GM23338 (cell line): ENCODE results near the gene TTPAL. TPM values are rescaled to one million over a fixed set of nuclear protein-coding genes. Genes with fewer than 3 reads are reported as not detected.

Experiments used
- ATAC-seq: fragments of 200-7000 bp; cut with Tn5 transposase; 3 replicates; pipeline ENCODE4 v1.9.1; 2020
- DNase-seq: peaks from one replicate; pipeline ENCODE4 v3.0.0-alpha.2; 2015; ENCODE audit warnings: low spot score
- H2AFZ ChIP-seq: fragments of 200-600 bp; sonication (generic); 2 replicates; pipeline ENCODE4 v1.8.0; 2016; ENCODE audit warnings: antibody characterized with exemption, mild to moderate bottlenecking, moderate library complexity
- H3F3A ChIP-seq: fragments of 200-600 bp; sonication (generic); replicated peaks from 2 replicates; pipeline ENCODE4 v1.8.0; 2017; ENCODE audit warnings: antibody characterized with exemption, mixed run types, low read depth
- H3K27ac ChIP-seq: fragments of 200-600 bp; sonication (generic); 2 replicates; pipeline ENCODE4 v1.6.1; 2016; ENCODE audit warnings: low read depth
- H3K27me3 ChIP-seq: fragments of 200-600 bp; sonication (generic); 2 replicates; pipeline ENCODE4 v1.8.0; 2016; ENCODE audit warnings: mild to moderate bottlenecking, mixed run types, moderate library complexity; ENCODE audit not compliant: insufficient read depth
- H3K36me3 ChIP-seq: fragments of 200-600 bp; sonication (generic); 2 replicates; pipeline ENCODE4 v1.8.0; 2016; ENCODE audit warnings: mild to moderate bottlenecking; ENCODE audit not compliant: insufficient read depth
- H3K4me1 ChIP-seq: fragments of 200-600 bp; sonication (generic); 2 replicates; pipeline ENCODE4 v1.8.0; 2016; ENCODE audit warnings: mild to moderate bottlenecking, moderate library complexity; ENCODE audit not compliant: insufficient read depth
- H3K4me2 ChIP-seq: fragments of 200-600 bp; sonication (generic); 2 replicates; pipeline ENCODE4 v1.7.1; 2017; ENCODE audit warnings: mixed run types
- H3K4me3 ChIP-seq: fragments of 200-600 bp; sonication (generic); 2 replicates; pipeline ENCODE4 v1.6.1; 2016; ENCODE audit warnings: mixed run types
- H3K79me2 ChIP-seq: fragments of 200-600 bp; sonication (generic); replicated peaks from 2 replicates; pipeline ENCODE4 v1.8.0; 2017; ENCODE audit warnings: mild to moderate bottlenecking; ENCODE audit not compliant: insufficient read depth
- H3K9me2 ChIP-seq: fragments of 200-600 bp; sonication (generic); 2 replicates; pipeline ENCODE4 v1.8.0; 2017; ENCODE audit not compliant: insufficient read depth
- H4K20me1 ChIP-seq: fragments of 200-600 bp; sonication (generic); replicated peaks from 2 replicates; pipeline ENCODE4 v1.8.0; 2017; ENCODE audit warnings: mild to moderate bottlenecking; ENCODE audit not compliant: insufficient read depth
- H3K27ac Mint-ChIP-seq: 2 replicates; pipeline ENCODE4 v1.8.0; 2020; ENCODE audit warnings: inconsistent platforms, mild to moderate bottlenecking, moderate library complexity, mixed read lengths
- H3K27me3 Mint-ChIP-seq: 3 replicates; pipeline ENCODE4 v1.8.0; 2022; ENCODE audit warnings: low read depth, mild to moderate bottlenecking, moderate library complexity, mixed read lengths, inconsistent platforms; ENCODE audit not compliant: insufficient read depth, poor library complexity
- H3K36me3 Mint-ChIP-seq: 3 replicates; pipeline ENCODE4 v1.8.0; 2021; ENCODE audit warnings: low read depth, mild to moderate bottlenecking, inconsistent platforms, moderate library complexity, mixed read lengths
- H3K4me1 Mint-ChIP-seq: 3 replicates; pipeline ENCODE4 v1.8.0; 2020; ENCODE audit warnings: mild to moderate bottlenecking, inconsistent platforms, mixed read lengths
- H3K4me3 Mint-ChIP-seq: 3 replicates; pipeline ENCODE4 v1.8.0; 2021; ENCODE audit warnings: moderate library complexity, mild to moderate bottlenecking, inconsistent platforms, mixed read lengths
- H3K9me3 Mint-ChIP-seq: 3 replicates; pipeline ENCODE4 v1.8.0; 2020; ENCODE audit warnings: moderate library complexity, mild to moderate bottlenecking, inconsistent platforms, mixed read lengths
- CREB1 ChIP-seq: fragments of 250-450 bp; sonication (Bioruptor Pico); IDR thresholded peaks from 2 replicates; pipeline ENCODE4 v1.5.0; 2020; ENCODE audit warnings: low read depth, mild to moderate bottlenecking, moderate library complexity
- ETS1 ChIP-seq: IDR thresholded peaks from 2 replicates; pipeline ENCODE4 v1.6.1; 2016; ENCODE audit warnings: antibody characterized with exemption
- EZH2 ChIP-seq: fragments of 200-600 bp; sonication (generic); IDR thresholded peaks from one replicate; pipeline ENCODE4 v1.8.0; 2017; ENCODE audit warnings: antibody characterized with exemption, mild to moderate bottlenecking, low read depth; ENCODE audit not compliant: unreplicated experiment
- EZH2phosphoT487 ChIP-seq: fragments of 200-600 bp; sonication (generic); IDR thresholded peaks from one replicate; pipeline ENCODE4 v1.8.1; 2018; ENCODE audit warnings: antibody characterized with exemption; ENCODE audit not compliant: unreplicated experiment
- JUNB ChIP-seq: IDR thresholded peaks from one replicate; pipeline ENCODE4 v1.6.1; 2016; ENCODE audit warnings: antibody characterized with exemption; ENCODE audit not compliant: unreplicated experiment
- NANOG ChIP-seq: IDR thresholded peaks from 2 replicates; pipeline ENCODE4 v1.6.1; 2016; ENCODE audit warnings: antibody characterized with exemption, borderline replicate concordance
- POLR2AphosphoS5 ChIP-seq: IDR thresholded peaks from 2 replicates; pipeline ENCODE4 v1.6.1; 2016; ENCODE audit warnings: antibody characterized with exemption, low read depth
- REST ChIP-seq: IDR thresholded peaks from one replicate; pipeline ENCODE4 v1.6.1; 2018; ENCODE audit warnings: antibody characterized with exemption; ENCODE audit not compliant: unreplicated experiment
- STAT1 ChIP-seq: IDR thresholded peaks from one replicate; pipeline ENCODE4 v1.6.1; 2016; ENCODE audit warnings: antibody characterized with exemption; ENCODE audit not compliant: unreplicated experiment
- ZNF114 ChIP-seq: fragments of 250-450 bp; sonication (Bioruptor Pico); IDR thresholded peaks from 2 replicates; pipeline ENCODE4 v1.5.0; 2020; ENCODE audit warnings: mild to moderate bottlenecking, moderate library complexity
- ZNF331 ChIP-seq: fragments of 250-450 bp; sonication (Bioruptor Pico); IDR thresholded peaks from 2 replicates; pipeline ENCODE4 v1.5.0; 2020; ENCODE audit warnings: low read depth, mild to moderate bottlenecking, moderate library complexity
- ZNF462 ChIP-seq: fragments of 250-450 bp; sonication (Bioruptor Pico); IDR thresholded peaks from 2 replicates; pipeline ENCODE4 v1.5.0; 2020; ENCODE audit warnings: mild to moderate bottlenecking, moderate library complexity
- polyA plus RNA-seq: library from polyadenylated mRNA; unstranded; fragments of >200 nt; fragmentation: Nextera tagmentation; extraction: Ambion mirVana; gene quantifications from 2 replicates; pipeline ENCODE4 v1.2.1, GENCODE V29; 2016
- total RNA-seq: library from RNA; depleted of rRNA; stranded (reverse); fragments of >200 nt; shearing (Covaris generic); gene quantifications from 2 replicates; pipeline ENCODE4 v1.2.3, GENCODE V29; 2014
- TF ChIP-seq, protein P1 (sequence below), 2 experiments: fragments of 200-600 bp in 1 of 2; sonication (generic) in 1 of 2; conservative IDR thresholded peaks; 2 replicates each; pipeline versions ENCODE4 v1.5.1 to v1.6.1; 2016 to 2017; ENCODE audit warnings: antibody characterized with exemption in 2 of 2, low read depth in 2 of 2, mild to moderate bottlenecking in 2 of 2, moderate library complexity in 1 of 2

The TTPAL gene
- total and polyA plus RNA-seq, 2 experiments from 2014 or later = 3.7 to 10.2 TPM

- no peaks in the 10 kb centered on the region for H3K79me2 ChIP-seq
- no peak for TF ChIP-seq EZH2phosphoT487
- no peak for TF ChIP-seq ZNF114 (CRISPR knock-in tag)
- TF ChIP-seq POLR2AphosphoS5 = no peak
- no peak for TF ChIP-seq REST
- TF ChIP-seq EZH2 = no peak
- TF ChIP-seq ETS1 = no peak
- TF ChIP-seq ZNF462 (CRISPR knock-in tag) = no peak
- TF ChIP-seq JUNB = no peak
- TF ChIP-seq ZNF331 (CRISPR knock-in tag) = no peak
- TF ChIP-seq CREB1 (CRISPR knock-in tag) = no peak
- no peak for TF ChIP-seq STAT1
- TF ChIP-seq, protein P1, sequence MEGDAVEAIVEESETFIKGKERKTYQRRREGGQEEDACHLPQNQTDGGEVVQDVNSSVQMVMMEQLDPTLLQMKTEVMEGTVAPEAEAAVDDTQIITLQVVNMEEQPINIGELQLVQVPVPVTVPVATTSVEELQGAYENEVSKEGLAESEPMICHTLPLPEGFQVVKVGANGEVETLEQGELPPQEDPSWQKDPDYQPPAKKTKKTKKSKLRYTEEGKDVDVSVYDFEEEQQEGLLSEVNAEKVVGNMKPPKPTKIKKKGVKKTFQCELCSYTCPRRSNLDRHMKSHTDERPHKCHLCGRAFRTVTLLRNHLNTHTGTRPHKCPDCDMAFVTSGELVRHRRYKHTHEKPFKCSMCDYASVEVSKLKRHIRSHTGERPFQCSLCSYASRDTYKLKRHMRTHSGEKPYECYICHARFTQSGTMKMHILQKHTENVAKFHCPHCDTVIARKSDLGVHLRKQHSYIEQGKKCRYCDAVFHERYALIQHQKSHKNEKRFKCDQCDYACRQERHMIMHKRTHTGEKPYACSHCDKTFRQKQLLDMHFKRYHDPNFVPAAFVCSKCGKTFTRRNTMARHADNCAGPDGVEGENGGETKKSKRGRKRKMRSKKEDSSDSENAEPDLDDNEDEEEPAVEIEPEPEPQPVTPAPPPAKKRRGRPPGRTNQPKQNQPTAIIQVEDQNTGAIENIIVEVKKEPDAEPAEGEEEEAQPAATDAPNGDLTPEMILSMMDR (conservative IDR thresholded peaks at IDR 0.05; ENCODE audit: low read depth in 2 of 2) = no peak
- TF ChIP-seq NANOG = no peak
- no peaks in the 10 kb centered on the region for H3F3A ChIP-seq
- H3K9me2 ChIP-seq = peaks cover 4% of the 10 kb centered on the region; the same call in 1 of the 2 replicates
- no peaks in the 10 kb centered on the region for H3K4me1 ChIP-seq
- ATAC-seq (no peak), DNase-seq (no peak)
- Mint-ChIP-seq H3K4me1 (no peaks in the 10 kb centered on the region), H3K36me3 (no peaks in the 10 kb centered on the region), H3K9me3 (no peaks in the 10 kb centered on the region), H3K4me3 (no peak overlapping the region), H3K27me3 (peaks cover 7% of the 10 kb centered on the region), H3K27ac (no peak overlapping the region)
- H3K4me2 ChIP-seq = no peak overlapping the region
- H3K4me3 ChIP-seq = no peak overlapping the region
- H4K20me1 ChIP-seq = no peaks in the 10 kb centered on the region
- no peak overlapping the region for H3K27ac ChIP-seq
- H2AFZ ChIP-seq = no peak overlapping the region
- no peaks in the 10 kb centered on the region for H3K27me3 ChIP-seq
- no peaks in the 10 kb centered on the region for H3K36me3 ChIP-seq
These were observed 45.2 kb upstream of the TTPAL start for GRCh38 chr20:44430270-44431065.
